HEK293 (cell line): ENCODE measurements around the gene CCNY.

ENCODE experiments used
- CTCF ChIP-seq: fragments of 450-650 bp; formaldehyde crosslinking; IDR thresholded peaks from 2 replicates; pipeline ENCODE4 v1.5.1; 2016; ENCODE audit warnings: missing biosample characterization, missing genetic modification characterization
- KLF1 ChIP-seq: fragments of 450-650 bp; formaldehyde crosslinking; IDR thresholded peaks from 2 replicates; pipeline ENCODE4 v1.5.1; 2016; ENCODE audit warnings: missing biosample characterization, missing genetic modification characterization
- ZNF18 ChIP-seq: fragments of 450-650 bp; formaldehyde crosslinking; IDR thresholded peaks from 2 replicates; pipeline ENCODE4 v1.5.1; 2016; ENCODE audit warnings: missing biosample characterization, missing genetic modification characterization

- TF ChIP-seq KLF1 (tag by site-specific recombination) (no peak), ZNF18 (tag by site-specific recombination) (no peak), CTCF (tag by site-specific recombination) (no peak)
Measured at GRCh38 chr10:35581655-35582054, 245.3 kb downstream of the CCNY start.
